GM12878 (cell line): ENCODE measurements around the gene EPHA5. TPM values are rescaled to one million over a fixed set of nuclear protein-coding genes. Genes with fewer than 3 reads are reported as not detected.

ENCODE experiments used
- ATAC-seq: fragments of 200-7000 bp; cut with Tn5 transposase; 3 replicates; pipeline ENCODE4 v1.9.1; 2020; ENCODE audit warnings: mild to moderate bottlenecking, moderate library complexity
- BruUV-seq: library from RNA; stranded (reverse); fragments of 400-500 nt; replicated peaks from 2 replicates; lab custom pipeline; 2021; lab: Mats Ljungman, UMichigan
- CTCF ChIA-PET: fragments of 300-600 bp; sonication (Branson Sonifier 250); formaldehyde crosslinking; extraction: SDS; loops from one replicate; lab custom pipeline; 2021; ENCODE audit warnings: inconsistent platforms; lab: Yijun Ruan, JAX
- POLR2A ChIA-PET: fragments of 350-600 bp; formaldehyde crosslinking; extraction: SDS; loops from one replicate; lab custom pipeline; 2021; ENCODE audit warnings: inconsistent platforms; lab: Charles Lee
- RAD21 ChIA-PET: fragments of 300-600 bp; sonication (Branson Sonifier 250); formaldehyde crosslinking; loops from one replicate; lab custom pipeline; 2023; ENCODE audit warnings: antibody characterized with exemption; ENCODE audit not compliant: unreplicated experiment; lab: Charles Lee
- SMC1A ChIA-PET: fragments of 300-600 bp; sonication (Branson Sonifier 250); formaldehyde crosslinking; loops from one replicate; lab custom pipeline; 2023; ENCODE audit not compliant: unreplicated experiment, uncharacterized antibody; lab: Charles Lee
- DNase-seq: peaks from one replicate; pipeline ENCODE4 v3.0.0-alpha.2; 2011; ENCODE audit warnings: low read depth, low spot score
- FAIRE-seq: peaks from 3 replicates; lab custom pipeline; 2011; peaks lifted over from hg19 to GRCh38; lab: Jason Lieb, UNC
- H2AFZ ChIP-seq: 2 replicates; pipeline ENCODE4 v1.6.0; 2011; ENCODE audit warnings: low read depth, low read length, control low read depth; ENCODE audit not compliant: control insufficient read depth
- H3K27ac ChIP-seq: 2 replicates; pipeline ENCODE4 v1.5.1; 2011; ENCODE audit warnings: control low read depth; ENCODE audit not compliant: control insufficient read depth, insufficient read depth
- H3K27me3 ChIP-seq, 2 experiments: replicated peaks in 1 of 2; 2 replicates each; pipeline versions ENCODE4 v1.6.0 to v1.6.1; 2011; ENCODE audit warnings: low read length in 1 of 2; ENCODE audit not compliant: control insufficient read depth in 2 of 2, insufficient read depth in 2 of 2
- H3K36me3 ChIP-seq, 2 experiments: 2 replicates each; pipeline ENCODE4 v1.5.1; 2011; ENCODE audit warnings: low read length in 1 of 2; ENCODE audit not compliant: control insufficient read depth in 2 of 2, insufficient read depth in 2 of 2
- H3K4me1 ChIP-seq: 2 replicates; pipeline ENCODE4 v1.6.1; 2011; ENCODE audit warnings: mild to moderate bottlenecking, low read length, moderate library complexity, mixed read lengths; ENCODE audit not compliant: control insufficient read depth, insufficient read depth
- H3K4me2 ChIP-seq: 2 replicates; pipeline ENCODE4 v1.6.0; 2011; ENCODE audit warnings: control low read depth; ENCODE audit not compliant: control insufficient read depth, insufficient read depth
- H3K4me3 ChIP-seq: fragments of 200-600 bp; sonication (generic); 2 replicates; pipeline ENCODE4 v1.5.1; 2016
- H3K79me2 ChIP-seq: 2 replicates; pipeline ENCODE4 v1.6.0; 2011; ENCODE audit warnings: low read length; ENCODE audit not compliant: control insufficient read depth, insufficient read depth
- H3K9ac ChIP-seq: 2 replicates; pipeline ENCODE4 v1.8.0; 2011; ENCODE audit warnings: low read length, control low read depth, mixed read lengths; ENCODE audit not compliant: control insufficient read depth, insufficient read depth
- H3K9me3 ChIP-seq: replicated peaks from 3 replicates; pipeline ENCODE4 v1.5.1; 2011; ENCODE audit warnings: mild to moderate bottlenecking, low read length; ENCODE audit not compliant: control insufficient read depth, insufficient read depth
- H4K20me1 ChIP-seq: 2 replicates; pipeline ENCODE4 v1.6.0; 2011; ENCODE audit not compliant: control insufficient read depth, insufficient read depth
- ATF7 ChIP-seq: fragments of 450-650 bp; IDR thresholded peaks from 2 replicates; pipeline ENCODE4 v1.6.1; 2016; ENCODE audit warnings: low read depth, mild to moderate bottlenecking
- BMI1 ChIP-seq: fragments of 450-650 bp; IDR thresholded peaks from 2 replicates; pipeline ENCODE4 v1.6.1; 2016; ENCODE audit warnings: mild to moderate bottlenecking, moderate library complexity, borderline replicate concordance
- FOXM1 ChIP-seq: IDR thresholded peaks from 2 replicates; pipeline ENCODE4 v1.6.1; 2012; ENCODE audit warnings: low read depth, mild to moderate bottlenecking, inconsistent platforms, low read length, moderate library complexity
- HDGF ChIP-seq: fragments of 450-650 bp; IDR thresholded peaks from 2 replicates; pipeline ENCODE4 v1.6.1; 2016; ENCODE audit warnings: antibody characterized with exemption
- IRF5 ChIP-seq: fragments of 450-650 bp; IDR thresholded peaks from 2 replicates; pipeline ENCODE4 v1.6.1; 2017; ENCODE audit warnings: borderline replicate concordance
- JUND ChIP-seq: IDR thresholded peaks from 2 replicates; pipeline ENCODE4 v1.6.1; 2012; ENCODE audit warnings: low read depth, mild to moderate bottlenecking, low read length, improper control_type of control experiment, moderate library complexity
- RELA ChIP-seq: fragments of 450-650 bp; IDR thresholded peaks from 2 replicates; pipeline ENCODE4 v1.8.0; 2014; ENCODE audit warnings: borderline replicate concordance; ENCODE audit not compliant: partially characterized antibody
- RELB ChIP-seq: fragments of 450-650 bp; IDR thresholded peaks from 2 replicates; pipeline ENCODE4 v1.6.1; 2017; ENCODE audit warnings: low read depth, mild to moderate bottlenecking, moderate library complexity
- RFX5 ChIP-seq: IDR thresholded peaks from 2 replicates; pipeline ENCODE4 v1.6.1; 2011; ENCODE audit warnings: low read depth, low read length, improper control_type of control experiment
- SKIL ChIP-seq: fragments of 450-650 bp; IDR thresholded peaks from 2 replicates; pipeline ENCODE4 v1.6.1; 2017; ENCODE audit warnings: mild to moderate bottlenecking, low read depth, inconsistent platforms; ENCODE audit not compliant: poor library complexity, severe bottlenecking
- STAT1 ChIP-seq: fragments of 450-650 bp; conservative IDR thresholded peaks from 2 replicates; pipeline ENCODE4 v1.6.1; 2014; ENCODE audit warnings: antibody characterized with exemption, mild to moderate bottlenecking
- STAT3 ChIP-seq: IDR thresholded peaks from 2 replicates; pipeline ENCODE4 v1.6.1; 2011; ENCODE audit warnings: low read depth, low read length, improper control_type of control experiment
- TAF1 ChIP-seq: IDR thresholded peaks from 2 replicates; pipeline ENCODE4 v1.6.1; 2011; ENCODE audit warnings: mild to moderate bottlenecking, low read depth, low read length, borderline replicate concordance
- ZBTB40 ChIP-seq: fragments of 450-650 bp; IDR thresholded peaks from 2 replicates; pipeline ENCODE4 v1.6.1; 2016; ENCODE audit warnings: mild to moderate bottlenecking, moderate library complexity, borderline replicate concordance
- ZNF622 ChIP-seq: fragments of 450-650 bp; IDR thresholded peaks from 2 replicates; pipeline ENCODE4 v1.6.1; 2017; ENCODE audit warnings: mild to moderate bottlenecking, inconsistent platforms
- WGBS: methylation state at CpG from one replicate; pipeline ENCODE4 v1.1.6; 2016; ENCODE audit warnings: low lambda C conversion rate; ENCODE audit not compliant: insufficient replicate concordance, insufficient coverage; ENCODE audit errors: missing lambda C conversion rate; 5-methylcytosine and 5-hydroxymethylcytosine counted together
- in situ Hi-C: fragments of 300-500 bp; cut with MboI; formaldehyde crosslinking; loops from 9 replicates; pipeline ENCODE4 v1.14.3; 2018; ENCODE audit warnings: mixed read lengths
- intact Hi-C: fragments of 100-400 bp; cut with micrococcal nuclease; formaldehyde crosslinking; loops from one replicate; pipeline ENCODE4 v1.14.2; 2022; ENCODE audit not compliant: unreplicated experiment
- polyA plus RNA-seq, 11 experiments: library from polyadenylated mRNA; depleted of rRNA in 4 of 11; unstranded in 6 of 11; stranded (reverse) in 5 of 11; fragments of >200 nt; fragmentation: Nextera tagmentation in 4 of 11; fragmentation: Illumina TruSeq in 1 of 11; extraction: Ambion mirVana in 4 of 11; extraction: Trizol in 1 of 11; gene quantifications; 1 replicate in 1 of 11; 2 replicates in 10 of 11; pipeline versions ENCODE4 v1.2.1 to v1.2.3, GENCODE V29; 2011 to 2016; ENCODE audit warnings: inconsistent platforms in 2 of 11, missing spikeins in 2 of 11, low read depth in 1 of 11
- total RNA-seq, 4 experiments: library from RNA; depleted of rRNA in 3 of 4; stranded (reverse); fragments of >200 nt in 3 of 4; fragmentation: Illumina TruSeq in 1 of 4; extraction: Trizol in 1 of 4; gene quantifications; 2 replicates each; pipeline versions ENCODE4 v1.2.1 to v1.2.3, GENCODE V29; 2013 to 2021

The EPHA5 gene
- total and polyA plus RNA-seq, 10 of the 15 experiments (the other 5 are each of a cell fraction or from before 2014, with no cell fraction given) = not detected

GRCh38 chr4:65393078-65393477, 277.2 kb downstream of the EPHA5 start (continued):
- TF ChIP-seq STAT3 (no peak), ATF7 (no peak), HDGF (no peak)

GRCh38 chr4:65392488-65392887, 277.8 kb downstream of the EPHA5 start:
- FAIRE-seq (no peak), DNase-seq (no peak), ATAC-seq (no peak)
- WGBS = 0% methylated on average over 2 of the region's 2 CpGs
- H3K4me1 ChIP-seq = no peaks in the 10 kb centered on the region
- no peak overlapping the region for H3K4me3 ChIP-seq
- POLR2A ChIA-PET = no interaction called here
- no peaks in the 10 kb centered on the region for H3K79me2 ChIP-seq
- H2AFZ ChIP-seq = no peak overlapping the region
- intact Hi-C loops = no loop called here
- H3K27ac ChIP-seq = no peak overlapping the region
- RAD21 ChIA-PET = no interaction called here
- H3K27me3 ChIP-seq = no peaks in the 10 kb centered on the region
- H3K9me3 ChIP-seq = no peaks in the 10 kb centered on the region
- no peak overlapping the region for H3K4me2 ChIP-seq
- in situ Hi-C loops = no loop called here
- no TSS peak for BruUV-seq
- H4K20me1 ChIP-seq = no peaks in the 10 kb centered on the region
- H3K9ac ChIP-seq = no peak overlapping the region
- SMC1A ChIA-PET = interaction anchor here (1.3 kb wide), 1 partner anchor 12 kb away, joined by 3 read pairs; no protein-coding TSS in a partner anchor
- CTCF ChIA-PET = no interaction called here
- H3K36me3 ChIP-seq = no peaks in the 10 kb centered on the region
- TF ChIP-seq SKIL (no peak), STAT1 (no peak), RFX5 (no peak), BMI1 (no peak), FOXM1 (no peak), JUND (no peak), TAF1 (no peak), ZBTB40 (no peak), RELB (no peak), ZNF622 (no peak), IRF5 (no peak), RELA (no peak)
